Neural progenitor cell (in vitro differentiated cells): Measurements from ENCODE around the gene ZNF385C.

Experiments
- EZH2 ChIP-seq: fragments of 200-600 bp; sonication (generic); IDR thresholded peaks from 2 replicates; pipeline ENCODE4 v1.6.1; 2017; ENCODE audit warnings: antibody characterized with exemption, mild to moderate bottlenecking, moderate library complexity
- TF ChIP-seq, protein P1 (sequence below): fragments of 200-600 bp; sonication (generic); IDR thresholded peaks from 2 replicates; pipeline ENCODE4 v1.5.1; 2017; ENCODE audit warnings: antibody characterized with exemption, mild to moderate bottlenecking

DNA sequence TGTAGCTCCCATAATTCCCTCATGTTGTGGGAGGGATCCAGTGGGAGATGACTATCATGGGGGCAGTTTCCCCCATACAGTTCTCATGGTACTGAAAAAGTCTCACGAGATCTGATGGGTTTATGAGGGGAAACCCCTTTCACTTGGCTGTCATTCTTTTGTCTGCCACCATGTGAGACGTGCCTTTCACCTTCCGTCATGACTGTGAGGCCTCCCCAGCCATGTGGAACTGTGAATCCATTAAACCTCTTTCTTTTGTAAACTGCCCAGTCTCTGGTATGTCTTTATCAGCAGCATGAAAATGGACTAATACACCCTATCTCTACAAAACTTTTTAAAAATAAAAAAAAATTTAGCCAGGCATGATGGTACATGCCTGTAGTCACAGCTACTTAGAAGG, 41.6 kb downstream of the ZNF385C start:
- TF ChIP-seq, protein P1, sequence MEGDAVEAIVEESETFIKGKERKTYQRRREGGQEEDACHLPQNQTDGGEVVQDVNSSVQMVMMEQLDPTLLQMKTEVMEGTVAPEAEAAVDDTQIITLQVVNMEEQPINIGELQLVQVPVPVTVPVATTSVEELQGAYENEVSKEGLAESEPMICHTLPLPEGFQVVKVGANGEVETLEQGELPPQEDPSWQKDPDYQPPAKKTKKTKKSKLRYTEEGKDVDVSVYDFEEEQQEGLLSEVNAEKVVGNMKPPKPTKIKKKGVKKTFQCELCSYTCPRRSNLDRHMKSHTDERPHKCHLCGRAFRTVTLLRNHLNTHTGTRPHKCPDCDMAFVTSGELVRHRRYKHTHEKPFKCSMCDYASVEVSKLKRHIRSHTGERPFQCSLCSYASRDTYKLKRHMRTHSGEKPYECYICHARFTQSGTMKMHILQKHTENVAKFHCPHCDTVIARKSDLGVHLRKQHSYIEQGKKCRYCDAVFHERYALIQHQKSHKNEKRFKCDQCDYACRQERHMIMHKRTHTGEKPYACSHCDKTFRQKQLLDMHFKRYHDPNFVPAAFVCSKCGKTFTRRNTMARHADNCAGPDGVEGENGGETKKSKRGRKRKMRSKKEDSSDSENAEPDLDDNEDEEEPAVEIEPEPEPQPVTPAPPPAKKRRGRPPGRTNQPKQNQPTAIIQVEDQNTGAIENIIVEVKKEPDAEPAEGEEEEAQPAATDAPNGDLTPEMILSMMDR: no peak
- no peak for TF ChIP-seq EZH2
